Endometrial microvascular endothelial cells (primary cell): ENCODE results near the gene ASAP2. TPM values are rescaled to one million over a fixed set of nuclear protein-coding genes. Genes with fewer than 3 reads are reported as not detected.

ENCODE experiments used
- in situ Hi-C: cut with HindIII; loops from 2 replicates; pipeline ENCODE4 v1.10.0; 2017; ENCODE audit warnings: low sequenced_read_pairs, low pct_unique_long_range_greater_than_20kb; ENCODE audit errors: inconsistent ontology term
- total RNA-seq: library from RNA; depleted of rRNA; stranded (reverse); fragments of >200 nt; gene quantifications from one replicate; pipeline ENCODE4 v1.2.3, GENCODE V29; 2015; ENCODE audit errors: inconsistent ontology term

The ASAP2 gene
- total RNA-seq, 1 donor from 2014 or later, result 26.4 TPM

- in situ Hi-C loops, result no loop called here
These were observed 20.1 kb downstream of the ASAP2 start for GRCh38 chr2:9226458-9227380.

- in situ Hi-C loops, result no loop called here
These were observed 21.6 kb downstream of the ASAP2 start for GRCh38 chr2:9228088-9228751.

GRCh38 chr2:9228781-9229469 is 22.3 kb downstream of the ASAP2 start:
- in situ Hi-C loops, result no loop called here

- in situ Hi-C loops, result no loop called here
These were observed 22.8 kb downstream of the ASAP2 start for GRCh38 chr2:9229470-9229820.

- in situ Hi-C loops, result loop anchor here (5.0 kb wide), 1 partner anchor 88 kb away; no protein-coding TSS in a partner anchor
These were observed 23.6 kb downstream of the ASAP2 start for GRCh38 chr2:9230051-9230802.

- in situ Hi-C loops, result loop anchor here (5.0 kb wide), 1 partner anchor 89 kb away; no protein-coding TSS in a partner anchor
These were observed 24.3 kb downstream of the ASAP2 start for GRCh38 chr2:9230881-9231280.

GRCh38 chr2:9231291-9232165 is 24.9 kb downstream of the ASAP2 start:
- in situ Hi-C loops, result loop anchor here (5.0 kb wide), 1 partner anchor 89 kb away; no protein-coding TSS in a partner anchor

GRCh38 chr2:9232166-9232479 is 25.5 kb downstream of the ASAP2 start:
- in situ Hi-C loops, result loop anchor here (5.0 kb wide), 1 partner anchor 90 kb away; no protein-coding TSS in a partner anchor

- in situ Hi-C loops, result loop anchor here (5.0 kb wide), 1 partner anchor 91 kb away; no protein-coding TSS in a partner anchor
These were observed 26.3 kb downstream of the ASAP2 start for GRCh38 chr2:9232886-9233285.

GRCh38 chr2:9234680-9235146 is 28.1 kb downstream of the ASAP2 start:
- in situ Hi-C loops, result loop anchor here (5.0 kb wide), 1 partner anchor 92 kb away; no protein-coding TSS in a partner anchor

GRCh38 chr2:9235147-9236044 is 28.8 kb downstream of the ASAP2 start:
- in situ Hi-C loops, result no loop called here

- in situ Hi-C loops, result no loop called here
These were observed 29.4 kb downstream of the ASAP2 start for GRCh38 chr2:9236045-9236344.

GRCh38 chr2:9236867-9237266 is 30.3 kb downstream of the ASAP2 start:
- in situ Hi-C loops, result no loop called here

GRCh38 chr2:9237831-9238230 is 31.2 kb downstream of the ASAP2 start:
- in situ Hi-C loops, result no loop called here

GRCh38 chr2:9238591-9239326 is 32.1 kb downstream of the ASAP2 start:
- in situ Hi-C loops, result no loop called here

- in situ Hi-C loops, result no loop called here
These were observed 33.0 kb downstream of the ASAP2 start for GRCh38 chr2:9239616-9240015.
